Coronary artery (tissue), 2 donors: ENCODE data around the gene ATG2B.

Source experiments
- DNase-seq: peaks from one replicate; pipeline ENCODE4 v3.0.0-alpha.2; 2017; ENCODE audit warnings: low spot score
- H3K27ac ChIP-seq, 2 donors: fragments of 200-600 bp; sonication (generic); one replicate each; pipeline ENCODE4 v1.5.1; 2016 to 2019
- H3K4me3 ChIP-seq: fragments of 200-600 bp; sonication (generic); 2 replicates; pipeline ENCODE4 v1.5.1; 2016; ENCODE audit warnings: mild to moderate bottlenecking, moderate library complexity
- TF ChIP-seq, protein P1 (sequence below): fragments of 200-600 bp; sonication (generic); IDR thresholded peaks from one replicate; pipeline ENCODE4 v1.5.1; 2019; ENCODE audit warnings: antibody characterized with exemption

The ATG2B gene

DNA sequence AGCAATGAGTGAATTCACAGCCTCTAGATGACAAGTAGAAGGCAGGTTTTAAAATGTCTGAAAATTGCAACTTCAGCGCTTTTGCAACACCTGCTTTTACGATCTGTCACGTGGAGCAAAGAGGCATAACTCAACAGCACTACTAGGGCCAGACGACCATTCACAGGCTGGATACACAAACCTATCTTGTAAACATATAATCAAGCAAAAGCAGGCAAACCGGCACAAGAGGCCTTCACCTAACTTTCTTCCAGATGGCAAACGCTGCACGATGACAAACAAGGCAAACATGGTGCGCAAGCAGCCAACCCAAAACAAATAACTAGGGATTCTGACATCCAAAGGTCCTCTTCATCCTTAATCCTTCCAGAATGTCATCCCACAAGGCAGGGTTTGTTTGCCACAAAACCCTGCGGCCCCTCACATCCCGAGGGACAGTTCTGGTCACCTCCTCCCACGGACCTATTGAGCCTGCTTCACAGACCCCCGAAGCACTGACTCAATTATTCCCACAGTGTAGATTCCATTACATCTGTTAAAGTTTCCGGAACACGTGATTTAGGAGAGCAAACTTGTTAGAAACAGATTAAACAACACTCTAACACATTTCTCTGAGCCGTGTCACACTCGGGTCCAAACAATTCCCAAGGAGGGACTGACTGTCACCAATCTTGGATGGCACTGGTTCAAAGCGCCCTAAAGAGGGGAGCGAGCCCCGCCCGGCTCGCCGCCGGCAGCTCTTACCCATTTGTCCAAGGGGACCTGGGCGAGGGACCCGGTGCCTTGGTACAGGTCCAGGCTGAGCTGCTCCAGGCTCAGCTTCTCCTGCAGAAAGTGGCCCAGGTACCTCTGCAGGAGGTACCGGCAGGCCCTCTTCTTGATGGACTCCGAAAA, 823 bp downstream of the ATG2B start:
- DNase-seq: peak; percentile 78

DNA sequence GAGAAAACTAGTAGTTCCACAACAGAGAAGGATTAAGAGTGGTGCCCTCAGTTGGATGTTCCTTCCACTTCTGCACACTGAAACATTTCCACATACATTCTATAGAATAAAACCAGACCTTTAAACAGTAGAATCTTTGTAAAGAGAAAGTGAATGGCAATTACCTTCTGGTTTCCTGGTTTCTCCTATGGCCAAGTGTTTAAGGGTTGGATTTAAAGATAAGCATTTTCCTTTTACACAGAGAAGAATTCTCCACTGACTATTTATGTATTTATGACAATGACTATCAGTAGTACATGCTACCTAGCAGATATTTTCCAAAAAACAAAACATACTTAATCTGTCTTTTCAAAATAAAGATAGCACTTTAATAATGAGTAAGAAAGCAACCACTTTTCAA, 3.2 kb downstream of the ATG2B start:
- no peak for DNase-seq
- TF ChIP-seq, protein P1, sequence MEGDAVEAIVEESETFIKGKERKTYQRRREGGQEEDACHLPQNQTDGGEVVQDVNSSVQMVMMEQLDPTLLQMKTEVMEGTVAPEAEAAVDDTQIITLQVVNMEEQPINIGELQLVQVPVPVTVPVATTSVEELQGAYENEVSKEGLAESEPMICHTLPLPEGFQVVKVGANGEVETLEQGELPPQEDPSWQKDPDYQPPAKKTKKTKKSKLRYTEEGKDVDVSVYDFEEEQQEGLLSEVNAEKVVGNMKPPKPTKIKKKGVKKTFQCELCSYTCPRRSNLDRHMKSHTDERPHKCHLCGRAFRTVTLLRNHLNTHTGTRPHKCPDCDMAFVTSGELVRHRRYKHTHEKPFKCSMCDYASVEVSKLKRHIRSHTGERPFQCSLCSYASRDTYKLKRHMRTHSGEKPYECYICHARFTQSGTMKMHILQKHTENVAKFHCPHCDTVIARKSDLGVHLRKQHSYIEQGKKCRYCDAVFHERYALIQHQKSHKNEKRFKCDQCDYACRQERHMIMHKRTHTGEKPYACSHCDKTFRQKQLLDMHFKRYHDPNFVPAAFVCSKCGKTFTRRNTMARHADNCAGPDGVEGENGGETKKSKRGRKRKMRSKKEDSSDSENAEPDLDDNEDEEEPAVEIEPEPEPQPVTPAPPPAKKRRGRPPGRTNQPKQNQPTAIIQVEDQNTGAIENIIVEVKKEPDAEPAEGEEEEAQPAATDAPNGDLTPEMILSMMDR: no peak
- Histone ChIP-seq H3K4me3 (no peak overlapping the region), H3K27ac (no peak overlapping the region)

More for the DNA sequence above, 823 bp downstream of the ATG2B start:
- Histone ChIP-seq H3K27ac (peak overlapping the region; percentile 95 to 96), H3K4me3 (peak overlapping the region; percentile 96)
- TF ChIP-seq, protein P1: no peak

DNA sequence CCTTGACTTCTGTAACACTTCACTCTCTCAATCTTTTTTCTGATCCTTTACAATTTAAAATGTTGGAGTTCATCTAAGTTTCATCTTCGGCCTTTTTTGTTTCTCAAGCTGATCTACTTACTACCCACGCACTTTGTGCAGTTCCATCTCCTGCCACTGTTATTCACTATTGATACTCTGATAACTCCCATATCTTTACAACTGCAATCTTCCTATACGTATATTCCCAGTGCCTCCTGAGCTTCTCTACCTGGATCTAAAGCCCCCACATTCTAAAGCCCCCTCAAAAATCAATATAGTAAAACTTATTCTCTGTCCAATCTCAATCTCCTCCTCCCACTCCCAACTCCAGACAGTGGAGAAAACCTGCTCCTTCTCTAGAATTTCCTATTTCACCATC, 5.9 kb downstream of the ATG2B start:
- H3K4me3 ChIP-seq: no peak overlapping the region
- H3K27ac ChIP-seq: no peak overlapping the region
- no peak for DNase-seq
- TF ChIP-seq, protein P1: no peak

DNA sequence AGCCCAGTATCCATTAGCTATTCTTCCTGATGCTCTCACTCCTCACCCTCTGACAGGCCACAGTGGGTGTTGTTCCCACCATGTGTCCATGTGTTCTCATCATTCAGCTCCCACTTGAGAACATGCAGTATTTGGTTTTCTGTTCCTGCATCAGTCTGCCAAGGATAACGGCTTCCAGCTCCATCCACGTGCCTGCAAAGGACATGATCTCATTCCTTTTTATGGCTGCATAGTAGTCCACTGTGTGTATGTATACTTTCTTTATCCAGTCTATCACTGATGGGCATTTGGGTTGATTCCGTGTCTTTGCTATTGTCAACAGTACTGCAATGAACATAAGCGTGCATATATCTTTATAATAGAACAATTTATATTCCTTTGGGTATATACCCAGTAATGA, 8.9 kb downstream of the ATG2B start:
- no peak overlapping the region for H3K27ac ChIP-seq
- TF ChIP-seq, protein P1: no peak
- H3K4me3 ChIP-seq: no peak overlapping the region
- no peak for DNase-seq

DNA sequence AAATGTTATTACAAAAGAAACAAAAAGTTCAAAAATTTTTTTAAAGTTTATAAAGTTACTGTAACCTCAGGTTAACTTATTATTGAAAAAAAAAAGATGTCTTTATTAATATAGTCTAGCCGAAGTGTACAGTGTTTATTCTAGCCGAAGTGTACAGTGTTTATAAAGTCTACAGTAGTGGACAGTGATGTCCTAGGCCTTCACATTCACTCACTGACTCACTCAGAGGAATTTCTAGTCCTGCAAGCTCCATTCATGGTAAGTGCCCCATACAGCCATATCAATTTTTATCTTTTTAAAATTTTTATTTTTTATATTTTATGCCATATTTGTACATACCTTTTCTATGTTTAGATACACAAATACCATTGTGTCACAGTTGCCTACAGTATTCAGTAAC, 10.4 kb downstream of the ATG2B start:
- TF ChIP-seq, protein P1: no peak
- DNase-seq: no peak
- no peak overlapping the region for H3K27ac ChIP-seq

DNA sequence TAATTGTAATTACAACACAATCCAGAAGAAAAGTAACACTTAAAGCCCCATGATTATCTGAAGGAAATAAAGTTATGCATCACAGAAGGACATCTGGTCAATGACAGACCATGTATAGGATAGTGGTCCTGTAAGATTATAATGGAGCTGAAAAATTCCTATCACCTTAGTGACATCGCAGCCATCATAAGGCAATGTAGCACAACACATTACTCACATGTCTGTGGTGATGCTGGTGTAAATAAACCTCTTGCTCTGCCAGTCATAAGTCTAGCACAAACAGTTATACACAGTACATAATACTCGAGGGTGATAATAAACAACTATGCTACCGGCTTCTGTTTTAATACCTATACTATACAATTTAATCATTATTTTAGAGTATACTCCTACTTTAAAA, 11.2 kb downstream of the ATG2B start:
- no peak for DNase-seq
- H3K27ac ChIP-seq: no peak overlapping the region
- TF ChIP-seq, protein P1: no peak
- H3K4me3 ChIP-seq: no peak overlapping the region

More for the DNA sequence above, 10.4 kb downstream of the ATG2B start:
- H3K4me3 ChIP-seq: no peak overlapping the region
